CD4-positive, alpha-beta memory T cell (primary cell): Measurements from ENCODE around the gene LIMCH1. TPM values are rescaled to one million over a fixed set of nuclear protein-coding genes. Genes with fewer than 3 reads are reported as not detected.
"Not testable (repeated sequence)": the region's sequence is repeated elsewhere in the genome, so short reads cannot be mapped to it uniquely, and the experiment has no call there.

Source experiments
- CTCF ChIA-PET: fragments of 350-600 bp; sonication (Branson Sonifier 250); formaldehyde crosslinking; loops from one replicate; lab custom pipeline; 2021; ENCODE audit warnings: inconsistent platforms; ENCODE audit not compliant: partially characterized antibody; lab: Charles Lee
- POLR2A ChIA-PET: fragments of 350-600 bp; sonication (Branson Sonifier 250); formaldehyde crosslinking; loops from one replicate; lab custom pipeline; 2021; ENCODE audit not compliant: partially characterized antibody; lab: Charles Lee
- DNase-seq, 5 donors: peaks; one replicate each; pipeline versions ENCODE4 v3.0.0 to v3.0.0-alpha.2; 2020 to 2022; ENCODE audit warnings: mixed read lengths in 1 of 5
- H3K27ac ChIP-seq: one replicate; pipeline ENCODE4 v1.7.0; 2013; ENCODE audit warnings: low read depth, low read length
- H3K27me3 ChIP-seq: 2 replicates; pipeline ENCODE4 v1.7.0; 2013; ENCODE audit warnings: mild to moderate bottlenecking, low read length, moderate library complexity; ENCODE audit not compliant: insufficient read depth
- H3K36me3 ChIP-seq: 2 replicates; pipeline ENCODE4 v1.7.0; 2013; ENCODE audit warnings: mild to moderate bottlenecking, low read length, moderate library complexity; ENCODE audit not compliant: insufficient read depth
- H3K4me1 ChIP-seq: 2 replicates; pipeline ENCODE4 v1.7.0; 2013; ENCODE audit warnings: mild to moderate bottlenecking, low read length, moderate library complexity; ENCODE audit not compliant: insufficient read depth
- H3K4me3 ChIP-seq, 2 donors: one replicate each; pipeline ENCODE4 v1.7.0; 2013; ENCODE audit warnings: low read length in 2 of 2, mild to moderate bottlenecking in 1 of 2
- H3K9me3 ChIP-seq, 2 donors: one replicate each; pipeline ENCODE4 v1.7.0; 2013; ENCODE audit warnings: low read length in 2 of 2, control low read depth in 1 of 2; ENCODE audit not compliant: control insufficient read depth in 1 of 2
- H3K27ac Mint-ChIP-seq, 7 donors: one replicate each; pipeline ENCODE4 v1.8.0; 2020 to 2021; ENCODE audit warnings: mixed read lengths in 7 of 7, mild to moderate bottlenecking in 6 of 7, inconsistent platforms in 3 of 7, moderate library complexity in 3 of 7
- H3K27me3 Mint-ChIP-seq, 2 donors: one replicate each; pipeline ENCODE4 v1.8.0; 2020 to 2021; ENCODE audit warnings: mixed read lengths in 2 of 2
- H3K36me3 Mint-ChIP-seq, 2 donors: one replicate each; pipeline ENCODE4 v1.8.0; 2020 to 2021; ENCODE audit warnings: mixed read lengths in 2 of 2, inconsistent platforms in 1 of 2, mild to moderate bottlenecking in 1 of 2
- H3K4me1 Mint-ChIP-seq, 4 donors: one replicate each; pipeline ENCODE4 v1.8.0; 2020 to 2021; ENCODE audit warnings: mixed read lengths in 4 of 4, mild to moderate bottlenecking in 1 of 4
- H3K4me3 Mint-ChIP-seq, 8 donors: one replicate each; pipeline ENCODE4 v1.8.0; 2020 to 2021; ENCODE audit warnings: mixed read lengths in 8 of 8, mild to moderate bottlenecking in 7 of 8, moderate library complexity in 6 of 8, inconsistent platforms in 3 of 8
- H3K9me3 Mint-ChIP-seq, 8 donors: one replicate each; pipeline ENCODE4 v1.8.0; 2020 to 2021; ENCODE audit warnings: mixed read lengths in 8 of 8, mild to moderate bottlenecking in 5 of 8, inconsistent platforms in 3 of 8, moderate library complexity in 1 of 8
- intact Hi-C: fragments of 100-400 bp; cut with micrococcal nuclease; formaldehyde crosslinking; loops from one replicate; pipeline ENCODE4 v1.15.1; 2023
- polyA plus RNA-seq, 2 donors: library from polyadenylated mRNA; unstranded; fragments of 300-500 nt; fragmentation: Illumina TruSeq; gene quantifications; one replicate each; pipeline ENCODE4 v1.2.3, GENCODE V29; 2021
- total RNA-seq, 2 experiments: library from RNA; stranded (reverse); gene quantifications; one replicate each; pipeline ENCODE4 v1.2.3, GENCODE V29; 2021

The LIMCH1 gene
- total and polyA plus RNA-seq, 4 experiments from 2014 or later: not detected

DNA sequence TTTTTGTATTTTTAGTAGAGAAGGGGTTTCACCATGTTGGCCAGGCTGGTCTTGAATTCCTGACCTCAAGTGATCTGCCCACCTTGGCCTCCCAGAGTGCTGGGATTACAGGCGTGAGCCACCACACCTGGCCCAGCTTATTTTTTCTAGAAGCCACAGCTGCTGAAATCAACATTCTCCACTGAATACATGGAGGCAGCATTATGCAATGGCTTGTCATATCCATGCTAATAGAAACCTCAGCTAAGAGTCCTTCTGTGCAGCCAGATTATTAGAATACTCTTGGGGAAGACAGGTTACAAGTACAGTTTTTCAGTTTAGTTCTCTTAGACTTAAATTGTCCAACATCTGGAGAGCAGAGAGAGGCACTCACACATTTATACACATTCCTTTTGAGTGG, 104.8 kb downstream of the LIMCH1 start:
- H3K27me3 ChIP-seq, H3K27ac ChIP-seq, DNase-seq, H3K9me3 Mint-ChIP-seq, H3K36me3 ChIP-seq, intact Hi-C loops, H3K36me3 Mint-ChIP-seq, H3K4me1 Mint-ChIP-seq, H3K4me3 ChIP-seq, H3K4me3 Mint-ChIP-seq, H3K27ac Mint-ChIP-seq, POLR2A ChIA-PET, H3K4me1 ChIP-seq, H3K9me3 ChIP-seq: not testable (repeated sequence)
- CTCF ChIA-PET: interaction anchor here (0.6 to 1.1 kb wide), 2 partner anchors 28 to 247 kb away, joined by 3 read pairs; no protein-coding TSS in a partner anchor
- H3K27me3 Mint-ChIP-seq: peaks cover 18 to 23% of the 10 kb centered on the region in 2 donors

DNA sequence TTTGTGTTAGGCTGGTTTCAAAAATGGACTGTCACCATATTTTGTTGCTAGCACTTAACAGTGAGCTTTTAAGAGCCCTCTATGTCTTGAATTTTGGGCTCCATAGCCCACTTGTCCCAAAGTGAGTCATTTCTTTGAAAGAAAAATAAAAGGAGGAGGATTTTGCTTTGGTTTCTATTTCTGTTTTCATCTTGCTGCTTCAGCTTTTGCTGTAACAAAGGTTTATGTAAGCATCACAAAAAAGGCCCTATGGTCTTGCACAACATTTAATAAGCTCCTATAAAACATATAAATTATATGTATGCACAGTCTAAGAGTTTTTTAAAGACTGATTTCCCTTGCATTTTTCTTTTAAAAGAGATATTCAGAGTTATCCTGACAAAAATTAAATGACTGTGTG, 105.4 kb downstream of the LIMCH1 start:
- CTCF ChIA-PET: interaction anchor here (0.6 to 1.1 kb wide), 2 partner anchors 27 to 247 kb away, joined by 3 read pairs; no protein-coding TSS in a partner anchor
- H3K4me1 Mint-ChIP-seq: peaks cover 0 to 2% (median 0%) of the 10 kb centered on the region in 4 donors
- intact Hi-C loops: no loop called here
- DNase-seq: no peak
- POLR2A ChIA-PET: no interaction called here
- H3K4me1 ChIP-seq: no peaks in the 10 kb centered on the region
- H3K36me3 Mint-ChIP-seq: no peaks in the 10 kb centered on the region
- H3K27me3 ChIP-seq: no peaks in the 10 kb centered on the region
- no peaks in the 10 kb centered on the region for H3K9me3 ChIP-seq
- H3K27me3 Mint-ChIP-seq: peaks cover 18 to 22% of the 10 kb centered on the region in 2 donors
- no peak overlapping the region for H3K27ac ChIP-seq
- H3K27ac Mint-ChIP-seq: no peak overlapping the region
- no peaks in the 10 kb centered on the region for H3K36me3 ChIP-seq
- no peak overlapping the region for H3K4me3 Mint-ChIP-seq
- H3K9me3 Mint-ChIP-seq: peaks cover 0 to 7% (median under 1%) of the 10 kb centered on the region in 8 donors
- H3K4me3 ChIP-seq: no peak overlapping the region

DNA sequence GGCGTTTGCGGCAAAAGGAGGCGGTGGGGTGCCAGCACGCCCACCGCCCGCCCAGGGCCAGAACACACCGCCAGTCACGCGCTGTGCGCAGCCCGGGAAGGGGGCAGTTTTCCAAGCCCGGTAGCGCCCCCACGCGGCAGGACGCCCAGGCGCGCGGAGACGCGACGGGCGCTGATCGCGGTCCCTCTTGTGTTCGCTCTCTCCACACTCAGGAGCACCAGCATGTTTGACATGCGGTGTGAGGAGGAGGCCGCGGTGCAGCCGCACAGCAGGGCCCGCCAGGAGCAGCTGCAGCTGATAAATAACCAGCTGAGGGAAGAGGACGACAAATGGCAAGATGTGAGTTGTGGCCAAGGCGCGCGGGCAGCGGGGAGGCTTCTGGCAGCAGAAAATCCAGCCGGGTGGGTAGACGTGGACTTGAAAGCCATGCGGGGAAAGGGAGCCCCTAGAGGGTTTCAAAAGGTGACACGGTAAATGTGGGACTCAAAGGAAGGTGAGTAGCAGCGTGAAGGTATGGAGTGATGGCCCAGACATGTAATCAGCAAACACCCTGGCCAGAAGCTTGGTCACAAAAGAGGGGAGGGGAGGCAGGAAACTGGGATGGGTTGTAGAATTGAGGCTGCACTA, 106.4 kb downstream of the LIMCH1 start:
- Histone ChIP-seq H3K4me3 (no peak overlapping the region), H3K36me3 (no peaks in the 10 kb centered on the region), H3K27ac (no peak overlapping the region), H3K4me1 (no peaks in the 10 kb centered on the region), H3K9me3 (no peaks in the 10 kb centered on the region), H3K27me3 (no peaks in the 10 kb centered on the region)
- H3K4me3 Mint-ChIP-seq: peak overlapping the region in 1 of 8 donors; percentile 14
- POLR2A ChIA-PET: no interaction called here
- no peak for DNase-seq
- CTCF ChIA-PET: no interaction called here
- H3K9me3 Mint-ChIP-seq: peaks cover 0 to 7% (median under 1%) of the 10 kb centered on the region in 8 donors
- H3K27me3 Mint-ChIP-seq: peaks cover 18 to 22% of the 10 kb centered on the region in 2 donors
- H3K36me3 Mint-ChIP-seq: no peaks in the 10 kb centered on the region
- intact Hi-C loops: no loop called here
- no peak overlapping the region for H3K27ac Mint-ChIP-seq
- H3K4me1 Mint-ChIP-seq: peaks cover 0 to 2% (median 0%) of the 10 kb centered on the region in 4 donors

DNA sequence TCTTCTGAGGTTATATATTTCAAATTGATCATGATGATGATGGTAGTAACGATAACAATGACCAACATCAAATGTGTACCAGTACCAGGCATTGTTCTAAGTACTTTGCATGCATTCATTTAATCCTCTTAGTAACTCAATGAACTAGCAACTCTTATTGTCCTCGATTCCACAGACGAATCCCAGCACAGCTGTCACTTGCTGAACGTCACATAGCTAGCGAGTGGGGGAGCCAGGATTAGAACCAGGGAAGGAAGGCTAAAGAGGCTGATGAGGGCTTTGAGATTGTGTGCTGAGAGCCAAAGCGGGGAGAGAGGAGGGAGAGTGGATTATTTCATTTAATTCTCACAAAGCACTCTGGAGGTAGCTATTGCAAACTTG, 106.9 kb downstream of the LIMCH1 start:
- DNase-seq: no peak
- no peaks in the 10 kb centered on the region for H3K27me3 ChIP-seq
- no peak overlapping the region for H3K4me3 ChIP-seq
- POLR2A ChIA-PET: no interaction called here
- peaks cover 16 to 22% of the 10 kb centered on the region in 2 donors for H3K27me3 Mint-ChIP-seq
- H3K36me3 Mint-ChIP-seq: no peaks in the 10 kb centered on the region
- no peaks in the 10 kb centered on the region for H3K4me1 ChIP-seq
- H3K9me3 ChIP-seq: no peaks in the 10 kb centered on the region
- intact Hi-C loops: no loop called here
- H3K4me1 Mint-ChIP-seq: peaks cover 0 to 2% (median 0%) of the 10 kb centered on the region in 4 donors
- H3K27ac ChIP-seq: no peak overlapping the region
- no peaks in the 10 kb centered on the region for H3K36me3 ChIP-seq
- no peak overlapping the region for H3K27ac Mint-ChIP-seq
- CTCF ChIA-PET: no interaction called here
- H3K4me3 Mint-ChIP-seq: no peak overlapping the region
- H3K9me3 Mint-ChIP-seq: peaks cover 0 to 7% (median under 1%) of the 10 kb centered on the region in 8 donors

DNA sequence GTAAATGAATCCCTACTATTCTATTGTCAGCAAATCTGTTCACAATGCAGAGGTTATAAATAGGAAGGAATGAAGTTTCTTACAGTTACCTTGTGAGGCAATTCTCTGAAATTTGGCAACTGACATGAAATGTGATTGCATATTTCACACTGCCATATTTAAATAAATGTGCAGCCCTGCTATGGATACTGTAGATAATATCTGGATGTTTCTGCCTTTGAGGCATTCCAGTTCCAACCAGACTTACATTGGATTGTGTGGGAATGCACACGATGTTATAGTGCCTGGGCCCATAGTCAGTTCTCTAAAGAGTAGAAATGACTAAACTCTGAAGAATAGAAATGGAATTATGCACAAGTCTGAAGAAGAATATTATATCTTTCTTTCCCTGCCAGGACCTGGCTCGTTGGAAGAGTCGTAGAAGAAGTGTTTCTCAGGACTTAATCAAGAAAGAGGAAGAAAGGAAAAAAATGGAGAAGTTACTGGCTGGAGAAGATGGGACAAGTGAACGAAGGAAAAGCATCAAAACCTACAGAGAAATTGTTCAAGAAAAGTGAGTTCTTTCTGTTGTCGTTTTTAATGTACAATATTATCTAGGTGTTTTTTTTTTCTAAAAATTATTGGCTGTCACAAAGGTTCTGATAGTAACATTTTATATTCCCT, 107.9 kb downstream of the LIMCH1 start:
- Mint-ChIP-seq H3K27me3 (peaks cover 16 to 22% of the 10 kb centered on the region in 2 donors), H3K36me3 (no peaks in the 10 kb centered on the region), H3K4me3 (no peak overlapping the region), H3K27ac (no peak overlapping the region), H3K9me3 (peaks cover 0 to 7% (median under 1%) of the 10 kb centered on the region in 8 donors), H3K4me1 (peaks cover 0 to 2% (median 0%) of the 10 kb centered on the region in 4 donors)
- H3K27me3 ChIP-seq: no peaks in the 10 kb centered on the region
- intact Hi-C loops: no loop called here
- no peak overlapping the region for H3K27ac ChIP-seq
- no peak overlapping the region for H3K4me3 ChIP-seq
- H3K36me3 ChIP-seq: no peaks in the 10 kb centered on the region
- no peaks in the 10 kb centered on the region for H3K4me1 ChIP-seq
- CTCF ChIA-PET: no interaction called here
- H3K9me3 ChIP-seq: no peaks in the 10 kb centered on the region
- DNase-seq: no peak
- POLR2A ChIA-PET: no interaction called here

DNA sequence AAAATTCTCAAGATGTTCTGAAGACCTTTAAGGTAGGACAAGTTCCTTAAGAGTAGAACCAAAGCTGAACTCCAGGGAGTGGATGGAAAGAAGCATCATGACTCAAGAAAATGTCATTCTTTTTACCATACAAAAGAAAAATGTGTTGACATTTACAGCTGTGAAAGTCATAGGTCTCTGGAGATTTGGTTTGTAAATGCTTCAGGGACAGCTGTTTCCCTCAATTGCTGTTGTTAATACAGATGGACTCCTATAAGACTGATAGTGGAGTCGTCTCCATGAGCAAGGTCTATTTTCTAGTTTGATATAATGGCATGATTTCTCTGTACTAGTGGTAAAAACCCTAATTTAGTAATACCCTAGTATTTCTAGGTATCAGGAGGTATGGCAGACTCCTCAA, 108.9 kb downstream of the LIMCH1 start:
- Histone ChIP-seq H3K27me3 (no peaks in the 10 kb centered on the region), H3K36me3 (no peaks in the 10 kb centered on the region), H3K9me3 (no peaks in the 10 kb centered on the region), H3K4me1 (no peaks in the 10 kb centered on the region), H3K4me3 (no peak overlapping the region), H3K27ac (no peak overlapping the region)
- H3K4me3 Mint-ChIP-seq: no peak overlapping the region
- POLR2A ChIA-PET: no interaction called here
- no peaks in the 10 kb centered on the region for H3K36me3 Mint-ChIP-seq
- peaks cover 0 to 7% (median under 1%) of the 10 kb centered on the region in 8 donors for H3K9me3 Mint-ChIP-seq
- no peak overlapping the region for H3K27ac Mint-ChIP-seq
- peaks cover 0 to 2% (median 0%) of the 10 kb centered on the region in 4 donors for H3K4me1 Mint-ChIP-seq
- DNase-seq: no peak
- intact Hi-C loops: no loop called here
- peaks cover 16 to 22% of the 10 kb centered on the region in 2 donors for H3K27me3 Mint-ChIP-seq
- CTCF ChIA-PET: no interaction called here

DNA sequence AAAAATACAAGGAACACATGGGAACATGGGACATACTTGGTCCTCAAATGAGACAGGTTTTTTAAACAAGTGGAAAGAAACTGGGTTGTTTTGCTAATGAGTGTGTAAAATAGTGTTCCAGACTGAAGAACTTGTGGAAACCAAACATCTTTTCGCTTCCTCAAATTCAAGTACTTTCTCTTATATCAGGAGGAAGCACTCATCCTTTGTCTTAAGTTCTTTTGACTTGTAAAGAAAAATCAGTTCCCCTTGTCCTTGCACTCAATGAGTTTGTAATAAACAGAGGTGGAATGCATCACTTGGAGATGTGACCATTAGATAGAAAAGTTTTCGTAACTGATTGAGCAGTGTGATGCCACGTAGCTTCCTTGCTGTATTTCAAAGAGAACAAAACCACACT, 109.4 kb downstream of the LIMCH1 start:
- Histone ChIP-seq H3K36me3 (no peaks in the 10 kb centered on the region), H3K4me1 (no peaks in the 10 kb centered on the region), H3K27ac (no peak overlapping the region), H3K9me3 (no peaks in the 10 kb centered on the region), H3K27me3 (no peaks in the 10 kb centered on the region), H3K4me3 (no peak overlapping the region)
- no peak overlapping the region for H3K27ac Mint-ChIP-seq
- intact Hi-C loops: no loop called here
- ChIA-PET CTCF (interaction anchor here (1.4 kb wide), 1 partner anchor 14 kb away, joined by 9 read pairs; no protein-coding TSS in a partner anchor), POLR2A (interaction anchor here (0.5 kb wide), 1 partner anchor 13 kb away, joined by 3 read pairs; no protein-coding TSS in a partner anchor)
- no peak overlapping the region for H3K4me3 Mint-ChIP-seq
- H3K9me3 Mint-ChIP-seq: peaks cover 0 to 7% (median under 1%) of the 10 kb centered on the region in 8 donors
- peaks cover 0 to 2% (median 0%) of the 10 kb centered on the region in 4 donors for H3K4me1 Mint-ChIP-seq
- H3K36me3 Mint-ChIP-seq: no peaks in the 10 kb centered on the region
- DNase-seq: no peak
- H3K27me3 Mint-ChIP-seq: peaks cover 16 to 22% of the 10 kb centered on the region in 2 donors
